GM12878 (cell line): ENCODE results near the gene IFNA17. TPM values are rescaled to one million over a fixed set of nuclear protein-coding genes. Genes with fewer than 3 reads are reported as not detected.

Experiments used
- ATAC-seq: fragments of 200-7000 bp; cut with Tn5 transposase; 3 replicates; pipeline ENCODE4 v1.9.1; 2020; ENCODE audit warnings: mild to moderate bottlenecking, moderate library complexity
- BruUV-seq: library from RNA; stranded (reverse); fragments of 400-500 nt; replicated peaks from 2 replicates; lab custom pipeline; 2021; lab: Mats Ljungman, UMichigan
- CTCF ChIA-PET: fragments of 300-600 bp; sonication (Branson Sonifier 250); formaldehyde crosslinking; extraction: SDS; loops from one replicate; lab custom pipeline; 2021; ENCODE audit warnings: inconsistent platforms; lab: Yijun Ruan, JAX
- POLR2A ChIA-PET: fragments of 350-600 bp; formaldehyde crosslinking; extraction: SDS; loops from one replicate; lab custom pipeline; 2021; ENCODE audit warnings: inconsistent platforms; lab: Charles Lee
- RAD21 ChIA-PET: fragments of 300-600 bp; sonication (Branson Sonifier 250); formaldehyde crosslinking; loops from one replicate; lab custom pipeline; 2023; ENCODE audit warnings: antibody characterized with exemption; ENCODE audit not compliant: unreplicated experiment; lab: Charles Lee
- SMC1A ChIA-PET: fragments of 300-600 bp; sonication (Branson Sonifier 250); formaldehyde crosslinking; loops from one replicate; lab custom pipeline; 2023; ENCODE audit not compliant: unreplicated experiment, uncharacterized antibody; lab: Charles Lee
- DNase-seq: peaks from one replicate; pipeline ENCODE4 v3.0.0-alpha.2; 2011; ENCODE audit warnings: low read depth, low spot score
- FAIRE-seq: peaks from 3 replicates; lab custom pipeline; 2011; peaks lifted over from hg19 to GRCh38; lab: Jason Lieb, UNC
- H2AFZ ChIP-seq: 2 replicates; pipeline ENCODE4 v1.6.0; 2011; ENCODE audit warnings: low read depth, low read length, control low read depth; ENCODE audit not compliant: control insufficient read depth
- H3K27ac ChIP-seq: 2 replicates; pipeline ENCODE4 v1.5.1; 2011; ENCODE audit warnings: control low read depth; ENCODE audit not compliant: control insufficient read depth, insufficient read depth
- H3K27me3 ChIP-seq, 2 experiments: replicated peaks in 1 of 2; 2 replicates each; pipeline versions ENCODE4 v1.6.0 to v1.6.1; 2011; ENCODE audit warnings: low read length in 1 of 2; ENCODE audit not compliant: control insufficient read depth in 2 of 2, insufficient read depth in 2 of 2
- H3K36me3 ChIP-seq, 2 experiments: 2 replicates each; pipeline ENCODE4 v1.5.1; 2011; ENCODE audit warnings: low read length in 1 of 2; ENCODE audit not compliant: control insufficient read depth in 2 of 2, insufficient read depth in 2 of 2
- H3K4me1 ChIP-seq: 2 replicates; pipeline ENCODE4 v1.6.1; 2011; ENCODE audit warnings: mild to moderate bottlenecking, low read length, moderate library complexity, mixed read lengths; ENCODE audit not compliant: control insufficient read depth, insufficient read depth
- H3K4me2 ChIP-seq: 2 replicates; pipeline ENCODE4 v1.6.0; 2011; ENCODE audit warnings: control low read depth; ENCODE audit not compliant: control insufficient read depth, insufficient read depth
- H3K4me3 ChIP-seq: fragments of 200-600 bp; sonication (generic); 2 replicates; pipeline ENCODE4 v1.5.1; 2016
- H3K79me2 ChIP-seq: 2 replicates; pipeline ENCODE4 v1.6.0; 2011; ENCODE audit warnings: low read length; ENCODE audit not compliant: control insufficient read depth, insufficient read depth
- H3K9ac ChIP-seq: 2 replicates; pipeline ENCODE4 v1.8.0; 2011; ENCODE audit warnings: low read length, control low read depth, mixed read lengths; ENCODE audit not compliant: control insufficient read depth, insufficient read depth
- H3K9me3 ChIP-seq: replicated peaks from 3 replicates; pipeline ENCODE4 v1.5.1; 2011; ENCODE audit warnings: mild to moderate bottlenecking, low read length; ENCODE audit not compliant: control insufficient read depth, insufficient read depth
- H4K20me1 ChIP-seq: 2 replicates; pipeline ENCODE4 v1.6.0; 2011; ENCODE audit not compliant: control insufficient read depth, insufficient read depth
- CHD4 ChIP-seq: fragments of 200-600 bp; sonication (generic); IDR thresholded peaks from 2 replicates; pipeline ENCODE4 v1.6.1; 2016; ENCODE audit warnings: mild to moderate bottlenecking
- DPF2 ChIP-seq: fragments of 450-650 bp; IDR thresholded peaks from 2 replicates; pipeline ENCODE4 v1.6.1; 2017; ENCODE audit warnings: mild to moderate bottlenecking
- FOS ChIP-seq: IDR thresholded peaks from 3 replicates; pipeline ENCODE4 v1.6.1; 2011; ENCODE audit warnings: borderline replicate concordance; ENCODE audit not compliant: insufficient read length; ENCODE audit errors: extremely low read depth
- GABPA ChIP-seq: IDR thresholded peaks from 2 replicates; pipeline ENCODE4 v1.6.1; 2014; ENCODE audit warnings: antibody characterized with exemption, low read depth, mild to moderate bottlenecking, inconsistent platforms
- IKZF2 ChIP-seq, 2 experiments: fragments of 450-650 bp; IDR thresholded peaks; 2 replicates each; pipeline ENCODE4 v1.6.1; 2017; ENCODE audit warnings: mild to moderate bottlenecking in 2 of 2, moderate library complexity in 2 of 2
- POLR2AphosphoS5 ChIP-seq: IDR thresholded peaks from 2 replicates; pipeline ENCODE4 v1.6.1; 2011; ENCODE audit warnings: mild to moderate bottlenecking, low read length, inconsistent platforms
- RAD51 ChIP-seq: fragments of 450-650 bp; IDR thresholded peaks from 2 replicates; pipeline ENCODE4 v1.6.1; 2016; ENCODE audit warnings: moderate library complexity, mild to moderate bottlenecking, inconsistent platforms
- SMARCA5 ChIP-seq: fragments of 450-650 bp; IDR thresholded peaks from 2 replicates; pipeline ENCODE4 v1.6.1; 2017; ENCODE audit warnings: mild to moderate bottlenecking
- TAF1 ChIP-seq: IDR thresholded peaks from 2 replicates; pipeline ENCODE4 v1.6.1; 2011; ENCODE audit warnings: mild to moderate bottlenecking, low read depth, low read length, borderline replicate concordance
- TCF3 ChIP-seq: IDR thresholded peaks from 2 replicates; pipeline ENCODE4 v1.6.1; 2012; ENCODE audit warnings: low read depth, mild to moderate bottlenecking, low read length, borderline replicate concordance; ENCODE audit not compliant: insufficient read depth
- ZNF274 ChIP-seq: IDR thresholded peaks from one replicate; pipeline ENCODE4 v1.8.0; 2011; ENCODE audit not compliant: insufficient read length, insufficient read depth
- ZSCAN29 ChIP-seq: fragments of 450-650 bp; IDR thresholded peaks from 2 replicates; pipeline ENCODE4 v1.6.1; 2017; ENCODE audit warnings: mild to moderate bottlenecking, moderate library complexity
- WGBS: methylation state at CpG from one replicate; pipeline ENCODE4 v1.1.6; 2016; ENCODE audit warnings: low lambda C conversion rate; ENCODE audit not compliant: insufficient replicate concordance, insufficient coverage; ENCODE audit errors: missing lambda C conversion rate; 5-methylcytosine and 5-hydroxymethylcytosine counted together
- in situ Hi-C: fragments of 300-500 bp; cut with MboI; formaldehyde crosslinking; loops from 9 replicates; pipeline ENCODE4 v1.14.3; 2018; ENCODE audit warnings: mixed read lengths
- intact Hi-C: fragments of 100-400 bp; cut with micrococcal nuclease; formaldehyde crosslinking; loops from one replicate; pipeline ENCODE4 v1.14.2; 2022; ENCODE audit not compliant: unreplicated experiment
- polyA plus RNA-seq, 11 experiments: library from polyadenylated mRNA; depleted of rRNA in 4 of 11; unstranded in 6 of 11; stranded (reverse) in 5 of 11; fragments of >200 nt; fragmentation: Nextera tagmentation in 4 of 11; fragmentation: Illumina TruSeq in 1 of 11; extraction: Ambion mirVana in 4 of 11; extraction: Trizol in 1 of 11; gene quantifications; 1 replicate in 1 of 11; 2 replicates in 10 of 11; pipeline versions ENCODE4 v1.2.1 to v1.2.3, GENCODE V29; 2011 to 2016; ENCODE audit warnings: inconsistent platforms in 2 of 11, missing spikeins in 2 of 11, low read depth in 1 of 11
- total RNA-seq, 4 experiments: library from RNA; depleted of rRNA in 3 of 4; stranded (reverse); fragments of >200 nt in 3 of 4; fragmentation: Illumina TruSeq in 1 of 4; extraction: Trizol in 1 of 4; gene quantifications; 2 replicates each; pipeline versions ENCODE4 v1.2.1 to v1.2.3, GENCODE V29; 2013 to 2021
- TF ChIP-seq, protein P1 (sequence below): IDR thresholded peaks from 2 replicates; pipeline ENCODE4 v1.6.1; 2011; ENCODE audit warnings: mild to moderate bottlenecking, low read depth, low read length, moderate library complexity; ENCODE audit not compliant: insufficient replicate concordance
- TF ChIP-seq, protein P2 (sequence below): fragments of 150-350 bp; IDR thresholded peaks from 2 replicates; pipeline ENCODE4 v1.6.1; 2016; ENCODE audit warnings: low read depth, low read length
- TF ChIP-seq, protein P3 (sequence below): fragments of 450-650 bp; IDR thresholded peaks from 2 replicates; pipeline ENCODE4 v1.6.1; 2016; ENCODE audit warnings: mild to moderate bottlenecking, moderate library complexity, borderline replicate concordance

The IFNA17 gene
- total and polyA plus RNA-seq, 10 of the 15 experiments (the other 5 are each of a cell fraction or from before 2014, with no cell fraction given), result not detected

DNA sequence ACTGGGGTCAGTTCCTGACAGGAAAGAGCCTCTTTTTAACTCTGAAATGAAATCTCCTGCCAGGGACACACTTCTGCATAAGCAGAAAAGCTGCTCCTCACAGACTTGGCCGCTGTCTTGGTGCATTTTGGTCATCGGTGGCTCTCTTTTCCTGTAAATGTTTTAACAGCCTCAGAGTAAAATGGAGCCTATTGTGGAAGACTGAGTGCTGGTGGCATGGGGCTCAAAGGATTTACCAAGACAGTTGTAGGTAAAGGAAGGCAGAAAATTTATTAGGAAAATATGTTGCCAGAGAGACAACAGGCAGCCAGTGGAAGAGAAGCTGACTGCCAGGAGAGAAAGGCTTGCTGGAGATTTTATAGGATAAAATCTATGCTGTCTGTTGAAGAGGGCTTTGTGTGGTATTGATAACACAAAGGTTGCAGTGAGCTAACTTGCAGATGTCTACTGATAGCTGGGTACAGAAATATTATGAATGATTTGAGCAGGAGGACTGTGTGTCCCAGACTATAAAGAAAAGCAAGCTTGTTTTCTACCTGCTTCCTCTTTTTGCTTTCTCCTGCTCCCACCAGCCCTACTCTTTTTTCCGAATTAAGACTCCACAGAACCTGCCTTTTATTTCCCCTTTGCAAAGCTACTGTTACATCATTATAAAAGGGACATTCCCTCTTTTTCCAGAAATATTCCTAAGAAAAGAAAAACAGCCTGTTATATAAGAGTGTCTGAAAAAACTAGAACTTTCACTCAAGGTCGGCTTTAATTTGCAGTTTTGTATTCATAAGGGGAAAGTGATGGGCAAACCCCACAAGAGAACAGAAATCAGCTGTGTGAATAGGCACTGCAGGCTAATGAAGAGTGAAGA is 39.7 kb upstream of the IFNA17 start:
- peak overlapping the region; percentile 13 for H3K4me2 ChIP-seq
- no peaks in the 10 kb centered on the region; the same call in 2 of the 3 replicates for H3K9me3 ChIP-seq
- no peak overlapping the region for H3K27ac ChIP-seq
- in situ Hi-C loops (no loop called here), intact Hi-C loops (no loop called here)
- no peak overlapping the region for H3K4me3 ChIP-seq
- FAIRE-seq (peak; percentile 47), ATAC-seq (peak; percentile 87), DNase-seq (no peak)
- no peaks in the 10 kb centered on the region for H3K36me3 ChIP-seq
- H3K4me1 ChIP-seq, result peaks cover 3% of the 10 kb centered on the region; the same call in 1 of the 2 replicates
- H3K9ac ChIP-seq, result no peak overlapping the region
- ChIA-PET RAD21 (interaction anchor here (1.0 to 1.9 kb wide), 6 partner anchors 11 to 73 kb away, joined by 3 to 13 read pairs (median 4); no protein-coding TSS in a partner anchor), CTCF (interaction anchor here (0.7 to 2.4 kb wide), 7 partner anchors 12 to 167 kb away, joined by 3 to 16 read pairs (median 5); no protein-coding TSS in a partner anchor), SMC1A (interaction anchor here (0.6 to 5.3 kb wide), 5 partner anchors 14 to 527 kb away, joined by 3 to 30 read pairs (median 7); no protein-coding TSS in a partner anchor), POLR2A (no interaction called here)
- no peaks in the 10 kb centered on the region for H4K20me1 ChIP-seq
- WGBS, result 7% methylated on average over 4 of the region's 4 CpGs
- H2AFZ ChIP-seq, result no peak overlapping the region
- no TSS peak for BruUV-seq
- no peaks in the 10 kb centered on the region; a peak in 1 of 4 replicates for H3K27me3 ChIP-seq
- H3K79me2 ChIP-seq, result no peaks in the 10 kb centered on the region
- no peak for TF ChIP-seq CHD4
- peak; percentile 71 to 74 for TF ChIP-seq IKZF2 (IDR thresholded peaks at IDR 0.05)
- TF ChIP-seq ZNF274, result no peak
- TF ChIP-seq SMARCA5, result no peak
- no peak for TF ChIP-seq FOS
- TF ChIP-seq ZSCAN29, result no peak
- TF ChIP-seq, protein P1, sequence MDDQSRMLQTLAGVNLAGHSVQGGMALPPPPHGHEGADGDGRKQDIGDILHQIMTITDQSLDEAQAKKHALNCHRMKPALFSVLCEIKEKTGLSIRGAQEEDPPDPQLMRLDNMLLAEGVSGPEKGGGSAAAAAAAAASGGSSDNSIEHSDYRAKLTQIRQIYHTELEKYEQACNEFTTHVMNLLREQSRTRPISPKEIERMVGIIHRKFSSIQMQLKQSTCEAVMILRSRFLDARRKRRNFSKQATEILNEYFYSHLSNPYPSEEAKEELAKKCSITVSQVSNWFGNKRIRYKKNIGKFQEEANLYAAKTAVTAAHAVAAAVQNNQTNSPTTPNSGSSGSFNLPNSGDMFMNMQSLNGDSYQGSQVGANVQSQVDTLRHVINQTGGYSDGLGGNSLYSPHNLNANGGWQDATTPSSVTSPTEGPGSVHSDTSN, result no peak
- TF ChIP-seq GABPA, result no peak
- TF ChIP-seq POLR2AphosphoS5, result no peak
- TF ChIP-seq, protein P2, sequence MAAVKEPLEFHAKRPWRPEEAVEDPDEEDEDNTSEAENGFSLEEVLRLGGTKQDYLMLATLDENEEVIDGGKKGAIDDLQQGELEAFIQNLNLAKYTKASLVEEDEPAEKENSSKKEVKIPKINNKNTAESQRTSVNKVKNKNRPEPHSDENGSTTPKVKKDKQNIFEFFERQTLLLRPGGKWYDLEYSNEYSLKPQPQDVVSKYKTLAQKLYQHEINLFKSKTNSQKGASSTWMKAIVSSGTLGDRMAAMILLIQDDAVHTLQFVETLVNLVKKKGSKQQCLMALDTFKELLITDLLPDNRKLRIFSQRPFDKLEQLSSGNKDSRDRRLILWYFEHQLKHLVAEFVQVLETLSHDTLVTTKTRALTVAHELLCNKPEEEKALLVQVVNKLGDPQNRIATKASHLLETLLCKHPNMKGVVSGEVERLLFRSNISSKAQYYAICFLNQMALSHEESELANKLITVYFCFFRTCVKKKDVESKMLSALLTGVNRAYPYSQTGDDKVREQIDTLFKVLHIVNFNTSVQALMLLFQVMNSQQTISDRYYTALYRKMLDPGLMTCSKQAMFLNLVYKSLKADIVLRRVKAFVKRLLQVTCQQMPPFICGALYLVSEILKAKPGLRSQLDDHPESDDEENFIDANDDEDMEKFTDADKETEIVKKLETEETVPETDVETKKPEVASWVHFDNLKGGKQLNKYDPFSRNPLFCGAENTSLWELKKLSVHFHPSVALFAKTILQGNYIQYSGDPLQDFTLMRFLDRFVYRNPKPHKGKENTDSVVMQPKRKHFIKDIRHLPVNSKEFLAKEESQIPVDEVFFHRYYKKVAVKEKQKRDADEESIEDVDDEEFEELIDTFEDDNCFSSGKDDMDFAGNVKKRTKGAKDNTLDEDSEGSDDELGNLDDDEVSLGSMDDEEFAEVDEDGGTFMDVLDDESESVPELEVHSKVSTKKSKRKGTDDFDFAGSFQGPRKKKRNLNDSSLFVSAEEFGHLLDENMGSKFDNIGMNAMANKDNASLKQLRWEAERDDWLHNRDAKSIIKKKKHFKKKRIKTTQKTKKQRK, result no peak
- TF ChIP-seq, protein P3, sequence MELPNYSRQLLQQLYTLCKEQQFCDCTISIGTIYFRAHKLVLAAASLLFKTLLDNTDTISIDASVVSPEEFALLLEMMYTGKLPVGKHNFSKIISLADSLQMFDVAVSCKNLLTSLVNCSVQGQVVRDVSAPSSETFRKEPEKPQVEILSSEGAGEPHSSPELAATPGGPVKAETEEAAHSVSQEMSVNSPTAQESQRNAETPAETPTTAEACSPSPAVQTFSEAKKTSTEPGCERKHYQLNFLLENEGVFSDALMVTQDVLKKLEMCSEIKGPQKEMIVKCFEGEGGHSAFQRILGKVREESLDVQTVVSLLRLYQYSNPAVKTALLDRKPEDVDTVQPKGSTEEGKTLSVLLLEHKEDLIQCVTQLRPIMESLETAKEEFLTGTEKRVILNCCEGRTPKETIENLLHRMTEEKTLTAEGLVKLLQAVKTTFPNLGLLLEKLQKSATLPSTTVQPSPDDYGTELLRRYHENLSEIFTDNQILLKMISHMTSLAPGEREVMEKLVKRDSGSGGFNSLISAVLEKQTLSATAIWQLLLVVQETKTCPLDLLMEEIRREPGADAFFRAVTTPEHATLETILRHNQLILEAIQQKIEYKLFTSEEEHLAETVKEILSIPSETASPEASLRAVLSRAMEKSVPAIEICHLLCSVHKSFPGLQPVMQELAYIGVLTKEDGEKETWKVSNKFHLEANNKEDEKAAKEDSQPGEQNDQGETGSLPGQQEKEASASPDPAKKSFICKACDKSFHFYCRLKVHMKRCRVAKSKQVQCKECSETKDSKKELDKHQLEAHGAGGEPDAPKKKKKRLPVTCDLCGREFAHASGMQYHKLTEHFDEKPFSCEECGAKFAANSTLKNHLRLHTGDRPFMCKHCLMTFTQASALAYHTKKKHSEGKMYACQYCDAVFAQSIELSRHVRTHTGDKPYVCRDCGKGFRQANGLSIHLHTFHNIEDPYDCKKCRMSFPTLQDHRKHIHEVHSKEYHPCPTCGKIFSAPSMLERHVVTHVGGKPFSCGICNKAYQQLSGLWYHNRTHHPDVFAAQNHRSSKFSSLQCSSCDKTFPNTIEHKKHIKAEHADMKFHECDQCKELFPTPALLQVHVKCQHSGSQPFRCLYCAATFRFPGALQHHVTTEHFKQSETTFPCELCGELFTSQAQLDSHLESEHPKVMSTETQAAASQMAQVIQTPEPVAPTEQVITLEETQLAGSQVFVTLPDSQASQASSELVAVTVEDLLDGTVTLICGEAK, result no peak
- no peak for TF ChIP-seq TAF1
- TF ChIP-seq DPF2, result peak; percentile 44; the same call in 1 of the 2 replicates
- no peak for TF ChIP-seq RAD51
- TF ChIP-seq TCF3, result no peak
